Gastrocnemius medialis (tissue), 4 donors: Measurements from ENCODE around the gene HOXB6.

ENCODE experiments used
- CTCF ChIP-seq, 5 experiments: fragments of 450-650 bp in 3 of 5; fragments of 200-600 bp in 2 of 5; sonication (generic) in 2 of 5; IDR thresholded peaks in 4 of 5; conservative IDR thresholded peaks in 1 of 5; 1 replicate in 4 of 5; 2 replicates in 1 of 5; pipeline ENCODE4 v1.5.1; 2016 to 2019; ENCODE audit warnings: antibody characterized with exemption in 5 of 5, mild to moderate bottlenecking in 3 of 5, moderate library complexity in 3 of 5
- POLR2A ChIP-seq, 2 donors: fragments of 450-650 bp; IDR thresholded peaks; one replicate each; pipeline ENCODE4 v1.6.1; 2017; ENCODE audit warnings: antibody characterized with exemption in 2 of 2, mild to moderate bottlenecking in 2 of 2, moderate library complexity in 2 of 2

- TF ChIP-seq CTCF (IDR thresholded peaks at IDR 0.05 in 4 of 5, conservative IDR thresholded peaks at IDR 0.05 in 1 of 5), result no peak
- no peak for TF ChIP-seq POLR2A (IDR thresholded peaks at IDR 0.05)
Measured at GRCh38 chr17:48579471-48579759, 25.4 kb downstream of the HOXB6 start.
